ENCODE data around the gene GOLGA7B.

GOLGA7B gene

DNA sequence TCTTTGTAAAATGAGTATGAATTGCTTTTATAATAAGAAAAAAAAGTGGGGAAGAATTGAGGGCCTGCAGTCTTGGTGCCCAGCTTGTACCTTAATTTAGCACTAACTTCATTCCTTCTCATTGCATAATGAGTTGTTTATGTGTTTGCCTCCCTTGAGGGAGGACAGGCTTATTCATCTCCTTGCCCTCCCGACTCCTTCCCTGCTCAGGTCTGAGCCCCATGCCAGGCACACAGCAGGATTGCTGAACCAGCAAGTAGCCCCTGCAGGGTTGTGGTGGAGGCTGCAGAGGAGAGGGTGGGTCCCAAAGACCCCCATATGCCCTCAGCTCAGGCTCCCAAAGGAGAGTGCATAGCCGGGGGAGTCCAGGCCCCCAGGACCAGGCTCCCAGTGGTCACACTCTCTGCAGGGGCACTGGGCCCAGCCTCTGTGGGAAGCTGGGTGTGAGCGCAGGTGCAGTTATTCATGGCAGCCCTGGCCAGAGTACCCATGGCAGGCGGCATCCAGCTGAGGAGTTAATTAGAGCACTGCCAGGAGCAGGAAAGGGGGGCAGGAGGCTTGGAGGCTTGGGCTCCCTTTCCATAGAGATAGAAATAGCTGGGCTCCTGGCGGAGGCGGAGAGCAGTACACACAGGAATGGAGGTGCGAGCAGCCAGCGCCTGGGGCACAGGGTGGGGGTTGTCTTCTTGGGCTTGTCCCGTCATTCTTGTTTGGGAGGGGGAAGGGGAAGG lies 28.2 kb upstream of the GOLGA7B start:
- H3K4me3 ChIP-seq (ENCODE audit: low read depth, low read length) = no peak overlapping the region
- TF ChIP-seq, protein P1, sequence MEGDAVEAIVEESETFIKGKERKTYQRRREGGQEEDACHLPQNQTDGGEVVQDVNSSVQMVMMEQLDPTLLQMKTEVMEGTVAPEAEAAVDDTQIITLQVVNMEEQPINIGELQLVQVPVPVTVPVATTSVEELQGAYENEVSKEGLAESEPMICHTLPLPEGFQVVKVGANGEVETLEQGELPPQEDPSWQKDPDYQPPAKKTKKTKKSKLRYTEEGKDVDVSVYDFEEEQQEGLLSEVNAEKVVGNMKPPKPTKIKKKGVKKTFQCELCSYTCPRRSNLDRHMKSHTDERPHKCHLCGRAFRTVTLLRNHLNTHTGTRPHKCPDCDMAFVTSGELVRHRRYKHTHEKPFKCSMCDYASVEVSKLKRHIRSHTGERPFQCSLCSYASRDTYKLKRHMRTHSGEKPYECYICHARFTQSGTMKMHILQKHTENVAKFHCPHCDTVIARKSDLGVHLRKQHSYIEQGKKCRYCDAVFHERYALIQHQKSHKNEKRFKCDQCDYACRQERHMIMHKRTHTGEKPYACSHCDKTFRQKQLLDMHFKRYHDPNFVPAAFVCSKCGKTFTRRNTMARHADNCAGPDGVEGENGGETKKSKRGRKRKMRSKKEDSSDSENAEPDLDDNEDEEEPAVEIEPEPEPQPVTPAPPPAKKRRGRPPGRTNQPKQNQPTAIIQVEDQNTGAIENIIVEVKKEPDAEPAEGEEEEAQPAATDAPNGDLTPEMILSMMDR (IDR thresholded peaks at IDR 0.05; ENCODE audit: borderline replicate concordance, insufficient read depth, low read depth, low read length) = no peak

DNA sequence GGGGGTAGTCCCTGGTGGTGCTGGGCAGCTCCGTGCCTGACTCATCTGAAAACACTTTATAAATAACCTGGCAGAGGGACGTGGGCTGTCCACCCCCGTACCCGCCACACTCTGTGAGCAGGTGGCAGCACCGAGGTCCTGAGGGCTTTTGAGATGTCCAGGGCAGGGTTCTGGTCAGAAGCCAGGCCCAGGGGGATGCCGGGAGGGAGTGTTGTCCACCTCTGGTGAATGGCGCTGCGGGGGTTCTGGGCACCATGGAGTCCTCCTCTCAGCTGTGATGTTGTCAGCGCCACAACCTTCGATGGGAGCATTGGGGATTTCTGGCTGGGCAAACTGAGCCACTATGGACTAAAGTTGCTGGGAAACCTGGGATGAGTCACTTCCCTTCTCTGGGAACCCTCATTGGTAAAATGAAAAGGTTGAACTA lies 27.4 kb upstream of the GOLGA7B start:
- H3K4me3 ChIP-seq (ENCODE audit: low read depth, low read length) = no peak overlapping the region
- TF ChIP-seq, protein P1 (IDR thresholded peaks at IDR 0.05; ENCODE audit: borderline replicate concordance, insufficient read depth, low read depth, low read length) = no peak

DNA sequence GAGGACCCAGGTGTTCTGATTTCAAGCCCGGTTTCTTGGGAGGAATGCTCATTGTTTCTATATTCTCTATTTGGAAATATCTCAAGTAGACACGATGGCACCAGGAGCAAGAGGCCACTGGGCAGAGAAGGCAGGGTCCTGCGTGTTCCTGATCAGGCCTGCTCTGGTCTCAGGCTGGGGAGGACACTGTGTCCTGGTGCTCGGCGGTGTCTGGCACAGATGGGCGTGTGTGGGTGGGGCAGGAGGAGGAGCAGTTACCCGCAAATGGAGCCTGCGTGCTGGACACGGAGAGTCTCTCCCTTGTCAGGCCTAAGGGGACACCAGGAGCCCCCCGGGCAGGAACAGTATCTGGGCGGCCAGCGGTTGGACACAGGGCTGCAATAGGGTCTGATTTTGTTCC lies 25.9 kb upstream of the GOLGA7B start:
- no peak overlapping the region for H3K4me3 ChIP-seq (ENCODE audit: low read depth, low read length)
- TF ChIP-seq, protein P1 (IDR thresholded peaks at IDR 0.05; ENCODE audit: borderline replicate concordance, insufficient read depth, low read depth, low read length) = no peak

DNA sequence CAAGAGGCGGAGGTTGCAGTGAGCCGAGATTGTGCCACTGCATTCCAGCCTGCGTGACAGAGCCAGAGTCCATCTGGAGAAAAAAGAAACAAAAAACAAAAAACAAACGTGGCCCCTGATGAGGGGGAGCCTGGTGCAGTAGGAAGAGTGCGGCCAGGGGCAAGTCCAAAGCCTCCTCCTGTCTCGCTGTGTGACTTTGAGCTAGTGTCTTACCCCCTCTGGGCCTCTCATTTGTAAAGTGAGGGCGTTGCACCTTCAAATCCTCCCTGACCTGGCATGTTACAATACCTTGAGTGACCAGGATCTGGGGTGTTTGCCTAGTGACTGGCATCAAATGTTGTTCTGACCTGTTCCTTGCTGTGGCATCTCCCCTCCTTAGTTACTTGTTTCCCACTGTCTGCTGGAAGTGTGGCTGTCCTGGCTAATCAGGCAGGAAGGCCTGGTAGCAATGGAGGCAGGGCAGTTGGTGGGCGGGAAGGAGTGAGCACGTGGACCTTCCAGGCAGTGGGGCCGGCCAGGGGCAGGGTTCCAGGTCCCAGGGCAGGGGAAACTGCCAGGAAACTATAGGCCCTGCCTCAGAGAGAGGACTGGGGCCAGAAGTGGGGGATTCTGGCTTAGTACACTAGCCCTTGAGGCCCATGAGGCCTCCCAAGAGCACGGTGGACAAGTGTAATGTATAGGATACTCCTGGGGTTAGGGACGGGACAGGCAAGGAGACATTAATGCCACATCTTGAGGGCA lies 24.5 kb upstream of the GOLGA7B start:
- TF ChIP-seq, protein P1 (IDR thresholded peaks at IDR 0.05; ENCODE audit: borderline replicate concordance, insufficient read depth, low read depth, low read length) = no peak
- no peak overlapping the region for H3K4me3 ChIP-seq (ENCODE audit: low read depth, low read length)

DNA sequence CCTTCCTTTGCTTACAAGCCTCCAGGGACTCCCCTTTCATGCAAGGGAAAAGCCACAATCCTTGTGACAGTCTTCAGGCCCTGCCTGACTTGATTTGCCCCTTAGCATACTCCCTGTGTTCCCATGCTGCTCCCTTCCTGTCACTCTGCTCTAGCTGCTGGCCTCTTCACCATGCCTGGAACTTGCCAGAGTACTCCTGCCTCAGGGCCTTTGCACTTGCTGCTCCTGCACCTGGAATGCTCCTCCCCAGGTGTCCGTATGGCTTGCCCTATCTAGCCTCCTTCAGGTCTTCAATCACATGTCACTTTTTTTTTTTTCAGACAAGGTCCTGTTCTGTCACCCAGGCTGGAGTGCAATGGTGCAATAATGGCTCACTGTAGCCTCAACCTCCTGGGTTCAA lies 22.8 kb upstream of the GOLGA7B start:
- TF ChIP-seq, protein P1 (IDR thresholded peaks at IDR 0.05; ENCODE audit: borderline replicate concordance, insufficient read depth, low read depth, low read length) = no peak
- H3K4me3 ChIP-seq (ENCODE audit: low read depth, low read length) = no peak overlapping the region

DNA sequence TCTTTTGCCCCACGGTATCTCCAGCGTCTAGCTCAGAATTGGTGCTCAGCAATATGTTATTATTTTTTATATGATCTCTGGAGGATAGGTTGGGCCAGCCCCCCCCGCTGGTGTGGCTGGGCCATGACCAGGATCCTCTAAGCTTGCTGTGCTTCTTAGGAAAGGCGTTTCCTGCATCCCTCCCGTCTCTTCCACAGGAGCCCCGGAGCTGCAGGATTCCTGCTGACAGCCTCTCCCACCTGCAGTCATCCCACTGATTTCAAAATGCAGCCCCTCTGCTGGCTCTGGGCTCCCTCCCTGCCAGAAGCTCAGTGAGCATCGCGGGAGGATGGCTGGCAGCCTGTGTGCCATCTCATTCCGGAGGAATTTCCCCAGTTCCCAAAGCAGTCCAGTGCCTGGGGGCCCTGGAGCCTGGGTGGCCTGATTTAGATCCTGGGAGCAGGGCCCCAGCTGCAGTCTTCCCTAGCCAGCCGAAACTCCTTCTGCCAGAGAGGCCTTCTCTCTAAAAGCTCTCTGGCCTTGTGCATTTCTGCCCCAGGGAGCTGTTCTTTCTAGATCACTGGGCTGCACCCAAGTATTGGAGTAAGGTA lies 21.8 kb upstream of the GOLGA7B start:
- H3K4me3 ChIP-seq (ENCODE audit: low read depth, low read length) = no peak overlapping the region
- TF ChIP-seq, protein P1 (IDR thresholded peaks at IDR 0.05; ENCODE audit: borderline replicate concordance, insufficient read depth, low read depth, low read length) = no peak

All from GM12875 (cell line).